Epithelial cell of esophagus (primary cell): ENCODE results near the gene SESN3.

Experiments used
- DNase-seq: peaks from one replicate; pipeline ENCODE4 v3.0.0; 2010; ENCODE audit warnings: low read depth
- H3K4me3 ChIP-seq: 2 replicates; pipeline ENCODE4 v1.5.1; 2011; ENCODE audit warnings: mild to moderate bottlenecking, low read length, control low read depth
- CTCF ChIP-seq: IDR thresholded peaks from 2 replicates; pipeline ENCODE4 v1.5.1; 2011; ENCODE audit warnings: low read depth, mild to moderate bottlenecking, low read length, control low read depth, inconsistent platforms; ENCODE audit not compliant: insufficient read depth; ENCODE audit errors: missing control alignments

SESN3 gene

GRCh38 chr11:95248666-95249467 is 17.9 kb upstream of the SESN3 start:
- H3K4me3 ChIP-seq: no peak overlapping the region
- no peak for TF ChIP-seq CTCF
- no peak for DNase-seq

GRCh38 chr11:95247883-95248282 is 16.9 kb upstream of the SESN3 start:
- no peak for DNase-seq
- H3K4me3 ChIP-seq: no peak overlapping the region
- TF ChIP-seq CTCF: no peak

- no peak for DNase-seq
- H3K4me3 ChIP-seq: no peak overlapping the region
- no peak for TF ChIP-seq CTCF
Observed at GRCh38 chr11:95247127-95247684, 16.2 kb upstream of the SESN3 start.

GRCh38 chr11:95245581-95245980 is 14.6 kb upstream of the SESN3 start:
- TF ChIP-seq CTCF: no peak
- peak; percentile 50 for DNase-seq
- no peak overlapping the region for H3K4me3 ChIP-seq

GRCh38 chr11:95245038-95245437 is 14.0 kb upstream of the SESN3 start:
- no peak for TF ChIP-seq CTCF
- H3K4me3 ChIP-seq: no peak overlapping the region
- DNase-seq: peak; percentile 99

- no peak for DNase-seq
- no peak for TF ChIP-seq CTCF
- no peak overlapping the region for H3K4me3 ChIP-seq
Observed at GRCh38 chr11:95243673-95244072, 12.7 kb upstream of the SESN3 start.
